KMS-11 (cell line): ENCODE results near the gene FBLN7.

Experiments
- H2AFZ ChIP-seq: fragments of 200-600 bp; sonication (generic); 2 replicates; pipeline ENCODE4 v1.6.1; 2016; ENCODE audit warnings: antibody characterized with exemption, mixed run types, low read depth
- H3K27ac ChIP-seq: fragments of 200-600 bp; sonication (generic); 2 replicates; pipeline ENCODE4 v1.6.1; 2016; ENCODE audit warnings: mild to moderate bottlenecking, mixed run types
- H3K27me3 ChIP-seq: fragments of 200-600 bp; sonication (generic); 2 replicates; pipeline ENCODE4 v1.6.1; 2017; ENCODE audit warnings: mild to moderate bottlenecking, low read depth, mixed run types, moderate library complexity; ENCODE audit not compliant: insufficient read depth
- H3K36me3 ChIP-seq: fragments of 200-600 bp; sonication (generic); 2 replicates; pipeline ENCODE4 v1.6.1; 2017; ENCODE audit warnings: mild to moderate bottlenecking, mixed run types; ENCODE audit not compliant: insufficient read depth
- H3K4me1 ChIP-seq: fragments of 200-600 bp; sonication (generic); 2 replicates; pipeline ENCODE4 v1.6.1; 2016; ENCODE audit warnings: mild to moderate bottlenecking, low read depth, mixed run types; ENCODE audit not compliant: poor library complexity, severe bottlenecking
- H3K4me2 ChIP-seq: fragments of 200-600 bp; sonication (generic); 2 replicates; pipeline ENCODE4 v1.7.0; 2016; ENCODE audit warnings: mild to moderate bottlenecking, mixed run types
- H3K4me3 ChIP-seq: fragments of 200-600 bp; sonication (generic); IDR thresholded peaks from 2 replicates; pipeline ENCODE4 v1.6.1; 2017; ENCODE audit warnings: low read depth, low read length, mixed read lengths; ENCODE audit not compliant: insufficient read depth
- H3K79me2 ChIP-seq: fragments of 200-600 bp; sonication (generic); 2 replicates; pipeline ENCODE4 v1.6.1; 2016; ENCODE audit warnings: low read depth, mixed run types; ENCODE audit not compliant: insufficient read depth
- H3K9ac ChIP-seq: fragments of 200-600 bp; sonication (generic); 2 replicates; pipeline ENCODE4 v1.6.1; 2016; ENCODE audit warnings: mild to moderate bottlenecking, mixed run types
- H4K20me1 ChIP-seq: fragments of 200-600 bp; sonication (generic); 2 replicates; pipeline ENCODE4 v1.6.1; 2016; ENCODE audit warnings: mild to moderate bottlenecking, mixed run types; ENCODE audit not compliant: insufficient read depth
- TF ChIP-seq, protein P1 (sequence below): fragments of 200-600 bp; sonication (generic); conservative IDR thresholded peaks from 2 replicates; pipeline ENCODE4 v1.6.1; 2017; ENCODE audit warnings: low read depth, mild to moderate bottlenecking, antibody characterized with exemption, low read length, moderate library complexity, mixed read lengths

FBLN7 gene

GRCh38 chr2:112157472-112157871 is 19.3 kb downstream of the FBLN7 start:
- Histone ChIP-seq H3K27me3 (no peaks in the 10 kb centered on the region), H3K36me3 (no peaks in the 10 kb centered on the region), H3K4me1 (no peaks in the 10 kb centered on the region), H3K79me2 (no peaks in the 10 kb centered on the region), H2AFZ (no peak overlapping the region), H3K4me3 (no peak overlapping the region), H4K20me1 (no peaks in the 10 kb centered on the region), H3K27ac (no peak overlapping the region), H3K4me2 (no peak overlapping the region), H3K9ac (no peak overlapping the region)
- TF ChIP-seq, protein P1, sequence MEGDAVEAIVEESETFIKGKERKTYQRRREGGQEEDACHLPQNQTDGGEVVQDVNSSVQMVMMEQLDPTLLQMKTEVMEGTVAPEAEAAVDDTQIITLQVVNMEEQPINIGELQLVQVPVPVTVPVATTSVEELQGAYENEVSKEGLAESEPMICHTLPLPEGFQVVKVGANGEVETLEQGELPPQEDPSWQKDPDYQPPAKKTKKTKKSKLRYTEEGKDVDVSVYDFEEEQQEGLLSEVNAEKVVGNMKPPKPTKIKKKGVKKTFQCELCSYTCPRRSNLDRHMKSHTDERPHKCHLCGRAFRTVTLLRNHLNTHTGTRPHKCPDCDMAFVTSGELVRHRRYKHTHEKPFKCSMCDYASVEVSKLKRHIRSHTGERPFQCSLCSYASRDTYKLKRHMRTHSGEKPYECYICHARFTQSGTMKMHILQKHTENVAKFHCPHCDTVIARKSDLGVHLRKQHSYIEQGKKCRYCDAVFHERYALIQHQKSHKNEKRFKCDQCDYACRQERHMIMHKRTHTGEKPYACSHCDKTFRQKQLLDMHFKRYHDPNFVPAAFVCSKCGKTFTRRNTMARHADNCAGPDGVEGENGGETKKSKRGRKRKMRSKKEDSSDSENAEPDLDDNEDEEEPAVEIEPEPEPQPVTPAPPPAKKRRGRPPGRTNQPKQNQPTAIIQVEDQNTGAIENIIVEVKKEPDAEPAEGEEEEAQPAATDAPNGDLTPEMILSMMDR = no peak

- TF ChIP-seq, protein P1 = no peak
- Histone ChIP-seq H3K4me1 (no peaks in the 10 kb centered on the region), H4K20me1 (no peaks in the 10 kb centered on the region), H3K27ac (no peak overlapping the region), H3K79me2 (no peaks in the 10 kb centered on the region), H3K4me3 (no peak overlapping the region), H2AFZ (no peak overlapping the region), H3K4me2 (no peak overlapping the region), H3K9ac (no peak overlapping the region), H3K27me3 (no peaks in the 10 kb centered on the region), H3K36me3 (no peaks in the 10 kb centered on the region)
These were observed 21.3 kb downstream of the FBLN7 start for GRCh38 chr2:112159454-112159921.

GRCh38 chr2:112160283-112161250 is 22.4 kb downstream of the FBLN7 start:
- H3K4me2 ChIP-seq = no peak overlapping the region
- H3K79me2 ChIP-seq = no peaks in the 10 kb centered on the region
- TF ChIP-seq, protein P1 = no peak
- H3K4me1 ChIP-seq = no peaks in the 10 kb centered on the region
- no peaks in the 10 kb centered on the region for H3K27me3 ChIP-seq
- no peak overlapping the region for H3K27ac ChIP-seq
- H3K4me3 ChIP-seq = no peak overlapping the region
- H3K9ac ChIP-seq = no peak overlapping the region
- H4K20me1 ChIP-seq = no peaks in the 10 kb centered on the region
- H3K36me3 ChIP-seq = no peaks in the 10 kb centered on the region
- no peak overlapping the region for H2AFZ ChIP-seq

- H3K27me3 ChIP-seq = no peaks in the 10 kb centered on the region
- H3K79me2 ChIP-seq = no peaks in the 10 kb centered on the region
- H3K36me3 ChIP-seq = no peaks in the 10 kb centered on the region
- no peak overlapping the region for H3K4me3 ChIP-seq
- no peaks in the 10 kb centered on the region for H4K20me1 ChIP-seq
- H3K27ac ChIP-seq = no peak overlapping the region
- TF ChIP-seq, protein P1 = no peak
- no peak overlapping the region for H2AFZ ChIP-seq
- H3K9ac ChIP-seq = no peak overlapping the region
- H3K4me2 ChIP-seq = no peak overlapping the region
- H3K4me1 ChIP-seq = no peaks in the 10 kb centered on the region
These were observed 23.4 kb downstream of the FBLN7 start for GRCh38 chr2:112161431-112162145.
